NB4 (cell line): ENCODE measurements around the gene DDX3X.

Experiments
- DNase-seq: peaks from one replicate; pipeline ENCODE4 v3.0.0; 2010; ENCODE audit warnings: low read depth
- H3K4me3 ChIP-seq: one replicate; pipeline ENCODE4 v1.5.1; 2011; ENCODE audit warnings: mild to moderate bottlenecking, low read depth, low read length, moderate library complexity
- MYC ChIP-seq: IDR thresholded peaks from 2 replicates; pipeline ENCODE4 v1.6.1; 2011; ENCODE audit warnings: low read depth, low read length
- POLR2A ChIP-seq: IDR thresholded peaks from 2 replicates; pipeline ENCODE4 v1.6.1; 2011; ENCODE audit warnings: mild to moderate bottlenecking; ENCODE audit not compliant: insufficient read length; ENCODE audit errors: extremely low read depth
- TF ChIP-seq, protein P1 (sequence below): IDR thresholded peaks from one replicate; pipeline ENCODE4 v1.5.1; 2012; ENCODE audit warnings: low read depth, low read length
- TF ChIP-seq, protein P2 (sequence below): IDR thresholded peaks from 2 replicates; pipeline ENCODE4 v1.6.1; 2011; ENCODE audit warnings: low read depth, low read length

Gene DDX3X

DNA sequence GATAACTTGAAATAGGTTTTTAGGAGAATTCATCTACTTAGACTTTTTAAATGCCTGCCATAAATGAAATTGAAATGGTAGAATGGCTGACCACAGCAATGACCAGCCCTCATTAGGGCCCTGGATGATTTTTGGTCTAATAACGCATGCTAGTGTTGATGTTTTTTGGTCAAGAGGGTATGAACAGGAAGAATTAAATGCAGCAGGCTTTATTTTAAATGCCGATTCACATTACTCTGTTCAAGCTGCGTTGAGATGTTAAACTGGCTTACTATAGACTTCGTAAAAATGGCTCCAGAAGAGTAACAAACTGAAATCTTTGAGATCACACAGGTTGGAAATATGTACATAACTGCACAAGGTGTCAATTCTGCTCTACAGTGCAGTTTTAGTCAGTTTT is 14.6 kb downstream of the DDX3X start:
- DNase-seq, result no peak
- TF ChIP-seq, protein P1, sequence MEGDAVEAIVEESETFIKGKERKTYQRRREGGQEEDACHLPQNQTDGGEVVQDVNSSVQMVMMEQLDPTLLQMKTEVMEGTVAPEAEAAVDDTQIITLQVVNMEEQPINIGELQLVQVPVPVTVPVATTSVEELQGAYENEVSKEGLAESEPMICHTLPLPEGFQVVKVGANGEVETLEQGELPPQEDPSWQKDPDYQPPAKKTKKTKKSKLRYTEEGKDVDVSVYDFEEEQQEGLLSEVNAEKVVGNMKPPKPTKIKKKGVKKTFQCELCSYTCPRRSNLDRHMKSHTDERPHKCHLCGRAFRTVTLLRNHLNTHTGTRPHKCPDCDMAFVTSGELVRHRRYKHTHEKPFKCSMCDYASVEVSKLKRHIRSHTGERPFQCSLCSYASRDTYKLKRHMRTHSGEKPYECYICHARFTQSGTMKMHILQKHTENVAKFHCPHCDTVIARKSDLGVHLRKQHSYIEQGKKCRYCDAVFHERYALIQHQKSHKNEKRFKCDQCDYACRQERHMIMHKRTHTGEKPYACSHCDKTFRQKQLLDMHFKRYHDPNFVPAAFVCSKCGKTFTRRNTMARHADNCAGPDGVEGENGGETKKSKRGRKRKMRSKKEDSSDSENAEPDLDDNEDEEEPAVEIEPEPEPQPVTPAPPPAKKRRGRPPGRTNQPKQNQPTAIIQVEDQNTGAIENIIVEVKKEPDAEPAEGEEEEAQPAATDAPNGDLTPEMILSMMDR, result no peak
- TF ChIP-seq MYC (no peak), POLR2A (no peak)
- TF ChIP-seq, protein P2, sequence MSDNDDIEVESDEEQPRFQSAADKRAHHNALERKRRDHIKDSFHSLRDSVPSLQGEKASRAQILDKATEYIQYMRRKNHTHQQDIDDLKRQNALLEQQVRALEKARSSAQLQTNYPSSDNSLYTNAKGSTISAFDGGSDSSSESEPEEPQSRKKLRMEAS, result no peak
- H3K4me3 ChIP-seq, result no peak overlapping the region

DNA sequence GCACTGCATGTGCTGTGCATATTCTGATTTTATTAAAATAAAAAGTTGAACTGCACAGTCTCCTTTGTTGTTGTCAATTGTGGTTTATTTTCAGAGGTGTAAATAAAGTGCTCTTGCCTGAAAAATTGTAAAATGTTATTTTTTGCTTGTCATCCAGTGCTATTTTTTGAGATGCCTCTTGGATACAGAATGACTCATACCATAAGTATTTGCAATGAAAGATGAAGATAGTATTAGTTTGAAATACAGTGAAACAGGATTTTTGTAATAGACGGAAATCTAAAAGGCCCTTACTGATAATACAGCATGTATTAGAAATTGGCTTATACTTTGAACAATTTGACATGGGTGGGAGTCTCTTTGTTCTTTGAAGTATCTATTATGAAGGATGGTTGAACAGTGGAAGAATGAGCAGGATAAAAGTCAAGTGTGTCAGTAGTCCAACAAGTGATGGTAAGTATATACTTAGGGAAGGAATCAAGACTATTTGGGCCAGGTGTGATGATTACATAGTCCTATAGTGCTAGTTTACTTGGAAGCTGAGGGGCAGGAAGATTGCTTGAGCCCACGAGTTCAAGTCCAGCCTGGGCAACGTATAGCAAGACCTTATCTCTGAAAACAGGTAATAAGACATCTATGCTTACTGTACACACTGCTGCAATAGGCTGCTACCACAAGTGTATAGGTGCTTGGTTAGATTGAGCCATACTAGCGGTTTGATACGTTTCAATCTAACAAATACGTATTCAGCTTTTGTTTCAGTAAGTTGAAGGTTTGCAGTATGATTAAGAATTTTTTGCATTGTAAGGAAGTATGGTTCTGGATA is 16.4 kb downstream of the DDX3X start:
- H3K4me3 ChIP-seq, result no peak overlapping the region
- TF ChIP-seq POLR2A, result peak; percentile 33
- no peak for TF ChIP-seq MYC
- DNase-seq, result peak; percentile 24

DNA sequence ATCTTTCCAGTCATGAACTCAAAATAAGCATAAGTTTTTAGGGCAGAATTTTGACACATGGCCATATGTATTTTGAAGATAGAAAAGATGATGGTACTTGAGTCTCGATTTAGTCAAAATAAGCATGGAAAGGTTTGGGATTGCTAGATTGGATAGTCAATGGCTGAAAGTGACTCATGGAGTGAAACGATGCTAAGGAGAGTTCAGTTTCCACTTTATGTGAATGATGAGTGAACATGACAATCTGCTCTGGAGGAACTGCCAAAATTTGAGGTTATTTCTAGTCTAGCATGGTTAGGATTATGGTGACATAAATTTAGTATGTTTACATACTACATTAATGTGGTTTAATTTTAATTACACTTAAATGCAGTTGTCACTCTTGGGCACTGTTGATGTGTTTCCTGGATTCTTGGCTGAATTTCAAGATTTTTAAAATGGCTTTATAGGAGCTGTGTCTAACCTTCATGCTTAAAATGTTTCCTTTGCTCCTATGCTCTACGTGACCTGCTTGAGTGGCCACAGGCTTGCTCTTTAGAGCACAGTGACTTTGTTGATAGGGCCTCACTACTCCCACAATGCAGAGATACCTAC is 17.1 kb downstream of the DDX3X start:
- peak; percentile 10 for TF ChIP-seq POLR2A
- TF ChIP-seq, protein P1, result no peak
- peak; percentile 25 for DNase-seq
- H3K4me3 ChIP-seq, result no peak overlapping the region

DNA sequence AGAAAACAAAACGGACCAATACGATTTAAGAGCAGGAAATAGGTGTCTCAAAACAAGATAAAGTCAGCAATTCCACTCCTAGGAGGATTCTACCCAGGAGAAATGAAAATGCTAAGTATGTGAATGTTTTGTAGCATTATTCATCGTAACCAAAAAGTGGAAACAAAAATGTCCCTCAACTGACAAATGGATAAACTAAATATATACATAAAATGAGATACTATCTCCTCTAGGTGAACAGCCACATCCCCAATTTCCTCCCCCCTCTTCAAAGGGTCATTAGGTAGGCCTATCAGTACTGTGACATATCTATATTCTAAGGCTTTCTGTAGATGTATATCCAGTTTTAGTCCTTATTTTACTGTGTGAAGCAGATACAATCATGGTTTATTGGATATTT is 18.0 kb downstream of the DDX3X start:
- no peak for DNase-seq
- H3K4me3 ChIP-seq, result no peak overlapping the region
- TF ChIP-seq, protein P1, result no peak
- no peak for TF ChIP-seq MYC
- TF ChIP-seq POLR2A, result no peak
- TF ChIP-seq, protein P2, result no peak

DNA sequence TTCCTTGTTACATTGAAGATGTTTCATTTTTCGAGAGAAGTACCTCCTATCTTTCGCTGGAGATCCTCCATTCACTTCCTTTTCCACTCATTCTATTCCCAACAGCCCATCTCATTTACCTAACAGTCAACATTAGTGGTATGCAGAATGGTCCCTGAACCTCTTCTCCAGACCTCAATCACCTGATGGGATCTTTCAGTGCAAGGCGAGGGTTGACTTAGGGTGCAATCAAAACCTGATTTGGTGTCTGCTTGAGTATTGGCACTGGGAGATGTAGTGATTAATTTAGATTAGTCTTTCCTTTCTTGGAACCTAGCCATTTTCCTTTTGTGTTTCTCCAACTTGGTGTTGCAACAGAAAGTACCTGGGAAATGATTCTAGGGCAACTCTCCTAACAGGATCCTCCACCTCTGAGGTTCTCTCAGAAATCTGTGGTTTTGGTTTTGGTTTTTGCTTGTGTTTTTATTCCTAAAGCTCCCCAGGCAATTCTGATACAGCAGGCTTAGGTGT is 18.4 kb downstream of the DDX3X start:
- TF ChIP-seq, protein P2, result no peak
- TF ChIP-seq, protein P1, result no peak
- no peak for TF ChIP-seq POLR2A
- TF ChIP-seq MYC, result no peak
- no peak for DNase-seq

DNA sequence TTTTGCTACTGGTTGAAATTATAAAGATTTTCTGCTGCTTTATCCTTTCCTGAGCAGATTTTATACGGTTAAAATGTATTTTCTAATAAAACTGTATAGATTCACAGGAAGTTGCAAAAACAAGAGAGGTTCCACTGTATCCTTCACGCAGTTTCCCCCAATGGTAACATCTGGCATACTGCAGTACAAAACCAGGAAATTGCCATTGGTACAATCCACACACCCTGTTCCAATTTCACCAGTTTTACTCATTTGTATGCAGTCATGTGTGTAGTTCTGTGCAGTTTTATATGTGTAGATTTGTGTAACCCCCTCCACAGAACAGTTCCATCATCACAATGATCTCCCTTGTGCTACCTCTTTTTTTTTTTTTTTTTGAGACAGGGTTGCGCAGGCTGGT is 20.0 kb downstream of the DDX3X start:
- DNase-seq, result no peak
- TF ChIP-seq, protein P1, result no peak
- TF ChIP-seq POLR2A (no peak), MYC (no peak)
- TF ChIP-seq, protein P2, result no peak

More for the DNA sequence above, 18.4 kb downstream of the DDX3X start:
- no peak overlapping the region for H3K4me3 ChIP-seq

More for the DNA sequence above, 20.0 kb downstream of the DDX3X start:
- H3K4me3 ChIP-seq, result no peak overlapping the region
